ENCODE measurements around the gene ARID1B. TPM values are rescaled to one million over a fixed set of nuclear protein-coding genes. Genes with fewer than 3 reads are reported as not detected.

ARID1B gene
- total RNA-seq, 1 experiment from 2014 or later, result 58.8 TPM

GRCh38 chr6:157021344-157021992 is 244.3 kb downstream of the ARID1B start:
- ChIA-PET POLR2A (interaction anchor here (0.6 kb wide), 1 partner anchor 14 kb away, joined by 3 read pairs; no protein-coding TSS in a partner anchor), CTCF (no interaction called here)
- Histone ChIP-seq H3K4me1 (peaks cover 10% of the 10 kb centered on the region), H3K36me3 (ENCODE audit: control insufficient read depth, insufficient read depth, low read length) (no peaks in the 10 kb centered on the region), H3K27me3 (replicated peaks; ENCODE audit: control insufficient read depth, insufficient read depth, low read length) (no peaks in the 10 kb centered on the region), H3K4me3 (ENCODE audit: low read depth, low read length) (peak overlapping the region; percentile 74), H3K9me3 (no peaks in the 10 kb centered on the region)
- H3K27me3 Mint-ChIP-seq (ENCODE audit: insufficient read depth, unreplicated experiment), result no peaks in the 10 kb centered on the region
- H3K27ac Mint-ChIP-seq (ENCODE audit: unreplicated experiment), result peak overlapping the region; percentile 94
- peaks cover 16% of the 10 kb centered on the region for H3K4me1 Mint-ChIP-seq (ENCODE audit: low read depth, unreplicated experiment)
- H3K9me3 Mint-ChIP-seq (ENCODE audit: unreplicated experiment), result no peaks in the 10 kb centered on the region
- H3K36me3 Mint-ChIP-seq (ENCODE audit: insufficient read depth, unreplicated experiment), result peaks cover 6% of the 10 kb centered on the region
- intact Hi-C loops (cut with micrococcal nuclease; ENCODE audit: unreplicated experiment), result loop anchor here (1.0 to 10.0 kb wide), 4 partner anchors 19 to 457 kb away; no protein-coding TSS in a partner anchor
- DNase-seq, result peak; percentile 90
- no TSS peak for BruUV-seq (replicated peaks)
- peak overlapping the region; percentile 88 for H3K4me3 Mint-ChIP-seq (ENCODE audit: unreplicated experiment)
- peak; percentile 33 to 41 for TF ChIP-seq CTCF (IDR thresholded peaks at IDR 0.05; ENCODE audit: insufficient read depth in 1 of 2, low read depth in 1 of 2, low read length in 1 of 2, severe bottlenecking in 1 of 2, unreplicated experiment in 1 of 2)

GRCh38 chr6:157021993-157022740 is 245.0 kb downstream of the ARID1B start:
- Mint-ChIP-seq H3K4me3 (ENCODE audit: unreplicated experiment) (peak overlapping the region; percentile 88), H3K27ac (ENCODE audit: unreplicated experiment) (peak overlapping the region; percentile 94), H3K36me3 (ENCODE audit: insufficient read depth, unreplicated experiment) (peaks cover 6% of the 10 kb centered on the region), H3K4me1 (ENCODE audit: low read depth, unreplicated experiment) (peaks cover 16% of the 10 kb centered on the region), H3K9me3 (ENCODE audit: unreplicated experiment) (no peaks in the 10 kb centered on the region), H3K27me3 (ENCODE audit: insufficient read depth, unreplicated experiment) (no peaks in the 10 kb centered on the region)
- H3K4me1 ChIP-seq, result peaks cover 10% of the 10 kb centered on the region
- TF ChIP-seq CTCF (IDR thresholded peaks at IDR 0.05; ENCODE audit: insufficient read depth in 1 of 2, low read depth in 1 of 2, low read length in 1 of 2, severe bottlenecking in 1 of 2, unreplicated experiment in 1 of 2), result no peak
- H3K9me3 ChIP-seq, result no peaks in the 10 kb centered on the region
- H3K27me3 ChIP-seq (replicated peaks; ENCODE audit: control insufficient read depth, insufficient read depth, low read length), result no peaks in the 10 kb centered on the region
- H3K36me3 ChIP-seq (ENCODE audit: control insufficient read depth, insufficient read depth, low read length), result no peaks in the 10 kb centered on the region
- ChIA-PET POLR2A (no interaction called here), CTCF (no interaction called here)
- TSS peak; percentile 52 for BruUV-seq (replicated peaks)
- intact Hi-C loops (cut with micrococcal nuclease; ENCODE audit: unreplicated experiment), result loop anchor here (1.0 to 10.0 kb wide), 6 partner anchors 15 to 457 kb away; no protein-coding TSS in a partner anchor
- H3K4me3 ChIP-seq (ENCODE audit: low read depth, low read length), result peak overlapping the region; percentile 74
- DNase-seq, result peak; percentile 79 to 80

DNA sequence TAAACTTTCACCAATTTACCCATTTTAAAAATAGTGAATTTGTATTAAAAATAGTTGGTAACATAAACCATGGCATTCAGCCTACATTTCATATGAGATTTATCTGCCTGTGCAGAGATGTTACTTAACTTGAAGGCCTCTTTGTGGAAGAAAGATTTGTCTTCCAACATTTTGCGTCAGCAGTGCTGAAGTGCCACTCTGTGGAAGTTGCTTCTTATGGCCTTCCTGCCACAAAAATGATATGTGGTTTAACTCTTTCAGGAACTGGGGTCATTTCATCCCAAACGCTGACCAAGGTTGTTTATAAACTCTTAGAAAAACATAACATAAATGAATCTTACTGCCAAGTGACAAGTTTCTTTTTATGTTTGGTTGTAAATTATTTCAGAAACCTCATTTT is 246.8 kb downstream of the ARID1B start:
- ChIA-PET CTCF (no interaction called here), POLR2A (no interaction called here)
- no peak for TF ChIP-seq CTCF (IDR thresholded peaks at IDR 0.05; ENCODE audit: insufficient read depth in 1 of 2, low read depth in 1 of 2, low read length in 1 of 2, severe bottlenecking in 1 of 2, unreplicated experiment in 1 of 2)
- Mint-ChIP-seq H3K36me3 (ENCODE audit: insufficient read depth, unreplicated experiment) (peaks cover 6% of the 10 kb centered on the region), H3K27ac (ENCODE audit: unreplicated experiment) (no peak overlapping the region), H3K4me3 (ENCODE audit: unreplicated experiment) (no peak overlapping the region), H3K9me3 (ENCODE audit: unreplicated experiment) (no peaks in the 10 kb centered on the region), H3K4me1 (ENCODE audit: low read depth, unreplicated experiment) (peaks cover 12% of the 10 kb centered on the region), H3K27me3 (ENCODE audit: insufficient read depth, unreplicated experiment) (no peaks in the 10 kb centered on the region)
- Histone ChIP-seq H3K9me3 (no peaks in the 10 kb centered on the region), H3K36me3 (ENCODE audit: control insufficient read depth, insufficient read depth, low read length) (no peaks in the 10 kb centered on the region), H3K4me1 (peaks cover 10% of the 10 kb centered on the region), H3K4me3 (ENCODE audit: low read depth, low read length) (no peak overlapping the region), H3K27me3 (replicated peaks; ENCODE audit: control insufficient read depth, insufficient read depth, low read length) (no peaks in the 10 kb centered on the region)
- intact Hi-C loops (cut with micrococcal nuclease; ENCODE audit: unreplicated experiment), result loop anchor here (2.0 to 10.0 kb wide), 3 partner anchors 13 to 459 kb away; no protein-coding TSS in a partner anchor
- DNase-seq, result no peak
- no TSS peak for BruUV-seq (replicated peaks)

All from Caco-2 (cell line).